ENCODE results near the gene PHLPP1.

- no peak for TF ChIP-seq CTCF (IDR thresholded peaks at IDR 0.05 in 4 of 5, conservative IDR thresholded peaks at IDR 0.05 in 1 of 5)
- no peak for TF ChIP-seq POLR2A (IDR thresholded peaks at IDR 0.05)
Measured at GRCh38 chr18:62812242-62812641, 96.9 kb downstream of the PHLPP1 start.

All from gastrocnemius medialis (tissue), 4 donors.